SH-SY5Y (cell line): Measurements from ENCODE around the gene SIGLEC10.

Source experiments
- GATA2 ChIP-seq: IDR thresholded peaks from 2 replicates; pipeline ENCODE4 v1.6.1; 2011; ENCODE audit warnings: mild to moderate bottlenecking, low read depth, low read length
- GATA3 ChIP-seq: IDR thresholded peaks from 2 replicates; pipeline ENCODE4 v1.6.1; 2011; ENCODE audit warnings: low read depth, mild to moderate bottlenecking, low read length, moderate library complexity

GRCh38 chr19:51407511-51408131 lies 9.8 kb downstream of the SIGLEC10 start:
- TF ChIP-seq GATA3 (no peak), GATA2 (no peak)
